HepG2 (cell line): ENCODE results near the gene CNTNAP1. TPM values are rescaled to one million over a fixed set of nuclear protein-coding genes. Genes with fewer than 3 reads are reported as not detected.

ENCODE experiments used
- ERF ChIP-seq: IDR thresholded peaks from 2 replicates; pipeline ENCODE4 v1.6.1; 2018; ENCODE audit warnings: missing biosample characterization, missing genetic modification reagents
- FOXM1 ChIP-seq: sonication (generic); formaldehyde crosslinking; IDR thresholded peaks from 2 replicates; pipeline ENCODE4 v1.5.0; 2020; ENCODE audit warnings: missing genetic modification reagents
- GLI4 ChIP-seq: sonication (generic); formaldehyde crosslinking; IDR thresholded peaks from 2 replicates; pipeline ENCODE4 v1.5.1; 2020; ENCODE audit warnings: missing genetic modification reagents, mild to moderate bottlenecking, moderate library complexity, borderline replicate concordance
- HMG20B ChIP-seq: conservative IDR thresholded peaks from 2 replicates; pipeline ENCODE4 v1.6.1; 2016; ENCODE audit warnings: missing genetic modification reagents, missing compliant biosample characterization
- HNF4A ChIP-seq: sonication (generic); formaldehyde crosslinking; IDR thresholded peaks from 2 replicates; pipeline ENCODE4 v1.4.0; 2020; ENCODE audit warnings: missing genetic modification reagents
- HOXD1 ChIP-seq: sonication (generic); formaldehyde crosslinking; IDR thresholded peaks from 2 replicates; pipeline ENCODE4 v1.5.0; 2020; ENCODE audit warnings: missing genetic modification reagents
- KDM4B ChIP-seq: sonication (generic); formaldehyde crosslinking; IDR thresholded peaks from 2 replicates; pipeline ENCODE4 v1.4.0; 2020; ENCODE audit warnings: missing genetic modification reagents
- KLF12 ChIP-seq: sonication (generic); formaldehyde crosslinking; IDR thresholded peaks from 2 replicates; pipeline ENCODE4 v1.4.0; 2020; ENCODE audit warnings: missing genetic modification reagents, borderline replicate concordance
- KLF13 ChIP-seq: sonication (generic); formaldehyde crosslinking; IDR thresholded peaks from 2 replicates; pipeline ENCODE4 v1.4.0; 2020; ENCODE audit warnings: mild to moderate bottlenecking, missing genetic modification reagents
- KLF16 ChIP-seq, 2 experiments: sonication (generic) in 1 of 2; formaldehyde crosslinking in 1 of 2; IDR thresholded peaks; 2 replicates each; pipeline versions ENCODE4 v1.6.1 to v1.8.0; 2016 to 2023; ENCODE audit warnings: missing genetic modification reagents in 2 of 2, missing compliant biosample characterization in 1 of 2
- MIER3 ChIP-seq: IDR thresholded peaks from 2 replicates; pipeline ENCODE4 v1.6.1; 2016; ENCODE audit warnings: missing compliant biosample characterization, borderline replicate concordance
- PHF8 ChIP-seq: sonication (generic); formaldehyde crosslinking; IDR thresholded peaks from 2 replicates; pipeline ENCODE4 v1.5.0; 2020; ENCODE audit warnings: missing genetic modification reagents
- POLR2A ChIP-seq, 2 experiments: IDR thresholded peaks; 2 replicates each; pipeline ENCODE4 v1.6.1; 2011; ENCODE audit warnings: low read depth in 2 of 2, low read length in 2 of 2, mild to moderate bottlenecking in 1 of 2, moderate library complexity in 1 of 2; ENCODE audit not compliant: insufficient read depth in 1 of 2
- ZBTB7B ChIP-seq: sonication (generic); formaldehyde crosslinking; IDR thresholded peaks from 2 replicates; pipeline ENCODE4 v1.4.0; 2020; ENCODE audit warnings: missing genetic modification reagents
- ZFP90 ChIP-seq: sonication (generic); formaldehyde crosslinking; IDR thresholded peaks from 2 replicates; pipeline ENCODE4 v1.8.0; 2022; ENCODE audit warnings: missing genetic modification reagents, mild to moderate bottlenecking, inconsistent platforms, borderline replicate concordance
- ZMAT3 ChIP-seq: sonication (generic); formaldehyde crosslinking; conservative IDR thresholded peaks from 2 replicates; pipeline ENCODE4 v1.7.0; 2021; ENCODE audit warnings: missing genetic modification reagents
- ZNF224 ChIP-seq: sonication (generic); formaldehyde crosslinking; IDR thresholded peaks from 2 replicates; pipeline ENCODE4 v1.5.0; 2020; ENCODE audit warnings: mild to moderate bottlenecking, missing genetic modification reagents
- ZNF253 ChIP-seq: sonication (generic); formaldehyde crosslinking; IDR thresholded peaks from 2 replicates; pipeline ENCODE4 v1.8.0; 2022; ENCODE audit warnings: mild to moderate bottlenecking, missing genetic modification reagents, borderline replicate concordance
- ZNF446 ChIP-seq: sonication (generic); formaldehyde crosslinking; IDR thresholded peaks from 2 replicates; pipeline ENCODE4 v1.5.0; 2020; ENCODE audit warnings: mild to moderate bottlenecking, missing genetic modification reagents
- polyA plus RNA-seq, 8 experiments: library from polyadenylated mRNA; depleted of rRNA in 3 of 8; stranded (reverse) in 7 of 8; unstranded in 1 of 8; fragments of >200 nt; fragmentation: Illumina TruSeq in 4 of 8; extraction: Trizol in 4 of 8; gene quantifications; 2 replicates each; pipeline versions ENCODE4 v1.2.1 to v1.2.3, GENCODE V29; 2011 to 2016; ENCODE audit warnings: low read depth in 4 of 8, missing spikeins in 1 of 8, mixed read lengths in 1 of 8; ENCODE audit not compliant: insufficient read depth in 1 of 8
- total RNA-seq, 5 experiments: library from RNA; depleted of rRNA; stranded (reverse); fragments of >200 nt; fragmentation: Illumina TruSeq; extraction: Trizol; gene quantifications; 2 replicates each; pipeline ENCODE4 v1.2.3, GENCODE V29; 2016; ENCODE audit warnings: low read depth in 1 of 5
- TF ChIP-seq, protein P1 (sequence below): IDR thresholded peaks from 2 replicates; pipeline ENCODE4 v1.6.1; 2016; ENCODE audit warnings: missing genetic modification reagents, missing compliant biosample characterization
- TF ChIP-seq, protein P2 (sequence below): sonication (generic); formaldehyde crosslinking; IDR thresholded peaks from 2 replicates; pipeline ENCODE4 v1.5.1; 2020; ENCODE audit warnings: missing genetic modification reagents, mild to moderate bottlenecking, borderline replicate concordance
- TF ChIP-seq, protein P3 (sequence below): sonication (generic); formaldehyde crosslinking; IDR thresholded peaks from 2 replicates; pipeline ENCODE4 v1.4.0; 2020; ENCODE audit warnings: missing genetic modification reagents
- TF ChIP-seq, protein P4 (sequence below): sonication (generic); formaldehyde crosslinking; IDR thresholded peaks from 2 replicates; pipeline ENCODE4 v1.5.0; 2020; ENCODE audit warnings: missing genetic modification reagents, mild to moderate bottlenecking, borderline replicate concordance

CNTNAP1 gene
- total and polyA plus RNA-seq, 2 of the 13 experiments (the other 11 are each of a cell fraction or from before 2014, with no cell fraction given), result 4.5 to 7.7 TPM

DNA sequence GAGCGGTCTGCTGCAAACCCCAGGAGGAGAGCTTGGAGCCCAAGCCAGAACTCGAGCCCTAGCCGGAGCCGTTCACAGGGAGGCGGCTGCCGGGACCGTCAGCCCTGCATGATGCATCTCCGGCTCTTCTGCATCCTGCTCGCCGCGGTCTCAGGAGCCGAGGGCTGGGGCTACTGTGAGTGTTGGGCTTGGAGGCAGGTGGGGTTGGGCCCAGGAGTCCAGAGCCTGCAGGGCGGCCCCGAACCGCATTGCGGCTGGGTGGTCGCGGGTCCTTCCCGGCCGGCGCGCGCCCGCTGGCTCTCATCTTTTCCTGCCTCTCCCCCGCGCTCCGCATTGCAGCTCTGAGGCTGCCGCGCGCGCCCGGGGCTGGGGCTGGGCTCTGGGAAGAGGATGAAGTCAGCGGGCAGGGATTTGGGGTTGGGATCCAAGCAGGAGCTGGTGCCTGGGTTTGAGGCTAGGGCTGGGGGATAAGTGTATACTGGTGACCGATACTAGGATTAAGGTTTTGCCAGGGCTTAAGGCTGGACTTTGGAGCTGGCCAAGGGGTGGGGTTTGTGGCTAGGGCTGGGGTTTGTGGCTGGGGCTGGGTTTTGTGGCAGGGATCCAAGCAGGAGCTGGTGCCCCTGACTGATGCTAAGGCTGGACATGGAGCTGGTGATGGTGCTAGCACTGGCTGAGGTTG, 532 bp downstream of the CNTNAP1 start (continued):
- TF ChIP-seq MIER3 (CRISPR knock-in tag) (0 out of 2 replicates have a peak, but pooled peaks have one; percentile 12), ZFP90 (CRISPR knock-in tag) (0 out of 2 replicates have a peak, but pooled peaks have one; percentile 19), GLI4 (peak; percentile 87), ZNF224 (CRISPR knock-in tag) (0 out of 2 replicates have a peak, but pooled peaks have one; percentile 27), ZMAT3 (peak; percentile 84; the same call in 1 of the 2 replicates), FOXM1 (no peak), ERF (CRISPR knock-in tag) (peak; percentile 14; the same call in 1 of the 2 replicates), POLR2A (IDR thresholded peaks at IDR 0.05; ENCODE audit: insufficient read depth in 1 of 2, low read depth in 2 of 2, low read length in 2 of 2) (peak in 1 of 2 experiments; percentile 45; a peak in 2 of 4 replicates), KLF16 (CRISPR knock-in tag; IDR thresholded peaks at IDR 0.05) (peak in 1 of 2 experiments; percentile 42; a peak in 1 of 4 replicates), ZNF446 (CRISPR knock-in tag) (0 out of 2 replicates have a peak, but pooled peaks have one; percentile 56), HNF4A (CRISPR knock-in tag) (peak; percentile 60), KLF13 (CRISPR knock-in tag) (no peak), HMG20B (no peak), ZNF253 (peak; percentile 55; the same call in 1 of the 2 replicates), ZBTB7B (CRISPR knock-in tag) (peak; percentile 81), KLF12 (CRISPR knock-in tag) (no peak), KDM4B (CRISPR knock-in tag) (0 out of 2 replicates have a peak, but pooled peaks have one; percentile 25), PHF8 (CRISPR knock-in tag) (peak; percentile 28), HOXD1 (CRISPR knock-in tag) (peak; percentile 19; the same call in 1 of the 2 replicates)
- TF ChIP-seq, protein P1, sequence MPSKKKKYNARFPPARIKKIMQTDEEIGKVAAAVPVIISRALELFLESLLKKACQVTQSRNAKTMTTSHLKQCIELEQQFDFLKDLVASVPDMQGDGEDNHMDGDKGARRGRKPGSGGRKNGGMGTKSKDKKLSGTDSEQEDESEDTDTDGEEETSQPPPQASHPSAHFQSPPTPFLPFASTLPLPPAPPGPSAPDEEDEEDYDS (CRISPR knock-in tag), result 0 out of 2 replicates have a peak, but pooled peaks have one; percentile 29
- TF ChIP-seq, protein P2, sequence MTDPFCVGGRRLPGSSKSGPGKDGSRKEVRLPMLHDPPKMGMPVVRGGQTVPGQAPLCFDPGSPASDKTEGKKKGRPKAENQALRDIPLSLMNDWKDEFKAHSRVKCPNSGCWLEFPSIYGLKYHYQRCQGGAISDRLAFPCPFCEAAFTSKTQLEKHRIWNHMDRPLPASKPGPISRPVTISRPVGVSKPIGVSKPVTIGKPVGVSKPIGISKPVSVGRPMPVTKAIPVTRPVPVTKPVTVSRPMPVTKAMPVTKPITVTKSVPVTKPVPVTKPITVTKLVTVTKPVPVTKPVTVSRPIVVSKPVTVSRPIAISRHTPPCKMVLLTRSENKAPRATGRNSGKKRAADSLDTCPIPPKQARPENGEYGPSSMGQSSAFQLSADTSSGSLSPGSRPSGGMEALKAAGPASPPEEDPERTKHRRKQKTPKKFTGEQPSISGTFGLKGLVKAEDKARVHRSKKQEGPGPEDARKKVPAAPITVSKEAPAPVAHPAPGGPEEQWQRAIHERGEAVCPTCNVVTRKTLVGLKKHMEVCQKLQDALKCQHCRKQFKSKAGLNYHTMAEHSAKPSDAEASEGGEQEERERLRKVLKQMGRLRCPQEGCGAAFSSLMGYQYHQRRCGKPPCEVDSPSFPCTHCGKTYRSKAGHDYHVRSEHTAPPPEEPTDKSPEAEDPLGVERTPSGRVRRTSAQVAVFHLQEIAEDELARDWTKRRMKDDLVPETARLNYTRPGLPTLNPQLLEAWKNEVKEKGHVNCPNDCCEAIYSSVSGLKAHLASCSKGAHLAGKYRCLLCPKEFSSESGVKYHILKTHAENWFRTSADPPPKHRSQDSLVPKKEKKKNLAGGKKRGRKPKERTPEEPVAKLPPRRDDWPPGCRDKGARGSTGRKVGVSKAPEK, result peak; percentile 69; the same call in 1 of the 2 replicates
- TF ChIP-seq, protein P3, sequence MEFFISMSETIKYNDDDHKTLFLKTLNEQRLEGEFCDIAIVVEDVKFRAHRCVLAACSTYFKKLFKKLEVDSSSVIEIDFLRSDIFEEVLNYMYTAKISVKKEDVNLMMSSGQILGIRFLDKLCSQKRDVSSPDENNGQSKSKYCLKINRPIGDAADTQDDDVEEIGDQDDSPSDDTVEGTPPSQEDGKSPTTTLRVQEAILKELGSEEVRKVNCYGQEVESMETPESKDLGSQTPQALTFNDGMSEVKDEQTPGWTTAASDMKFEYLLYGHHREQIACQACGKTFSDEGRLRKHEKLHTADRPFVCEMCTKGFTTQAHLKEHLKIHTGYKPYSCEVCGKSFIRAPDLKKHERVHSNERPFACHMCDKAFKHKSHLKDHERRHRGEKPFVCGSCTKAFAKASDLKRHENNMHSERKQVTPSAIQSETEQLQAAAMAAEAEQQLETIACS (CRISPR knock-in tag), result peak; percentile 81
- TF ChIP-seq, protein P4, sequence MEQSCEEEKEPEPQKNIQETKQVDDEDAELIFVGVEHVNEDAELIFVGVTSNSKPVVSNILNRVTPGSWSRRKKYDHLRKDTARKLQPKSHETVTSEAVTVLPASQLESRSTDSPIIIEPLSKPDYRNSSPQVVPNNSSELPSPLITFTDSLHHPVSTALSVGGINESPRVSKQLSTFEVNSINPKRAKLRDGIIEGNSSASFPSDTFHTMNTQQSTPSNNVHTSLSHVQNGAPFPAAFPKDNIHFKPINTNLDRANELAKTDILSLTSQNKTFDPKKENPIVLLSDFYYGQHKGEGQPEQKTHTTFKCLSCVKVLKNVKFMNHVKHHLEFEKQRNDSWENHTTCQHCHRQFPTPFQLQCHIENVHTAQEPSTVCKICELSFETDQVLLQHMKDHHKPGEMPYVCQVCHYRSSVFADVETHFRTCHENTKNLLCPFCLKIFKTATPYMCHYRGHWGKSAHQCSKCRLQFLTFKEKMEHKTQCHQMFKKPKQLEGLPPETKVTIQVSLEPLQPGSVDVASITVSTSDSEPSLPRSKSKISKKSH (CRISPR knock-in tag), result peak; percentile 71; the same call in 1 of the 2 replicates
